HG03558 (cell line): ENCODE data around the gene CDH13.

Experiments used
- ATAC-seq: cut with Tn5 transposase; IDR thresholded peaks from one replicate; pipeline ENCODE4 v1.9.1; 2021; ENCODE audit warnings: moderate number of reproducible peaks; ENCODE audit not compliant: unreplicated experiment; ENCODE audit errors: extremely low read depth

The CDH13 gene

DNA sequence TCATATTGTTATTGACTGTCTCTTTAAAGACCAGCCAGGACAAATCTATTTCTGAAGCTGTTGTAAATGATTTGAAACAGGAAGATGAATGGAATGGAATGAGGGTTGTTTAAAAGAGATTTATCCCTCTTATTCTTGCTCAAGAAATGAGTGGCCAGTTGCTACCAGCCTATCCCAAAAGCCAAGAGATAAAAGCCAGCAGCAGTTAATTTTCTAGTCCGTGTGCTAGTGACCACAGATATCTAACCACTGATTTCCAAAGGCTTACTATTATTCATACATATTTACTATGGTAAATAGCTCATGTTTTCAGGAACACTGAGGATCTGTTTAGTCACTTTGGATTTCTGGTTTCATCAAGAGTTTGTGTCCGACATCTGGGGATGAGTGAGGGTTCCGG is 105.7 kb downstream of the CDH13 start:
- no peak for ATAC-seq

- ATAC-seq: no peak
Observed at GRCh38 chr16:82735186-82735585, 108.4 kb downstream of the CDH13 start.

DNA sequence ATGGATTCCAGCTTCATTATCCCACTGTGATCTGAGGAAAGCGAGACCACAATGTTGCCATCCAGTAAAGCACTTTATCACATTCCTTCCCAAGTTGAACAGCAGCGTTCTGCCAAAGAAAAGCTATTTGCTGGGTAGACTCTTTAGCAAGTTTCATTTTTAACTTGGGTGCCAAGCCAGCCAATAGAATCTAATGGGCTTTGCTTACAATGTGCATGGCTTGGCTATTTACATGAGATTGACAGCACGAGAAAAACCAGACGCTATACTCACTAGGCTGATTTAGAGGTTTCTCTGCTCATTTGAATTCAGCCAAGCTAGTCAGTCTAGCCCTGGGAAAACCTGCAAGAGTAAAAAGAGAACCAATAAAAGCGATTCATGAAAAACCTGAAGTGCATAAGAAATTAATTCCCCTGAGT is 108.9 kb downstream of the CDH13 start:
- ATAC-seq: no peak

GRCh38 chr16:82736224-82736623 is 109.5 kb downstream of the CDH13 start:
- no peak for ATAC-seq

DNA sequence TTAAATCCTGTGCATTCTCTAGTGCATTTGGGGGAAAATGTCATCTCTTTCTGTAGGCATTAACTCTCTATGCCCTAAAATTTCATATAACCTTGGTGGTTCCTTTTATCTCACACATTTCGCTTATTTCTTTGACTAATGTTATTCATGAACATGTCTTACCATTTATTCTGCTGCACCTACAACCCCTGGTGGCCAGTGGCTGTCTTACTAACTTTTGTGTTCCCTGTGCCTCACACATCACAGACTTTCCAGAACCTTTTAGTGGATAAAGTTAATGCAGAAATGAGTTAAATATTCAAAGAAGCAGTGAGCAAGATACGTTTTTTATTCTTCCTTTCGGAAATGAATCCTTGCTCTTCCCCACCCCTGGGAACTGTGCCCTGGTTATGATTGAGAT is 111.9 kb downstream of the CDH13 start:
- no peak for ATAC-seq

- ATAC-seq: no peak
Observed at GRCh38 chr16:82741073-82741615, 114.4 kb downstream of the CDH13 start.

GRCh38 chr16:82744958-82745357 is 118.2 kb downstream of the CDH13 start:
- ATAC-seq: no peak

GRCh38 chr16:82748026-82748425 is 121.3 kb downstream of the CDH13 start:
- no peak for ATAC-seq

DNA sequence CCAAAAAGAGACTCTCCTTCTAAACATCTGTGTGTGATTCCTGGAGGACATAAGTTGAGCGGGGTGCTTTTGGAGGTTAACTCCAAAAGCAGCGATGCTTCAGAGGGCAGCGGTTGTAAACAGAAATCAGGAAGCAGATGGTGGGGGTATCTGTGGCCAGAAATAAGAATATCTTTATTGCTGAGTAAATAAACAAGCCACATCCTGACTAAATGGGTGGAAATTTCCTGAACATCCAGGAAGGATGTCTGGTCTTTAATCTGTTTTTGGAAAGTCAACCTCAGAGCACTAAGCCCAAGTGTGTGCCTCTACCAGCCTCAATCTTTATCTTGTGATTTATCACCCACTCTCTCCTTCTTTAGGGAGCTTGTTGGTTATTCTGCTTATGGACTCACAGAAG is 123.3 kb downstream of the CDH13 start:
- no peak for ATAC-seq

GRCh38 chr16:82751020-82751419 is 124.3 kb downstream of the CDH13 start:
- ATAC-seq: no peak

- no peak for ATAC-seq
Observed at GRCh38 chr16:82752172-82752571, 125.4 kb downstream of the CDH13 start.

- ATAC-seq: no peak
Observed at GRCh38 chr16:82753821-82754220, 127.1 kb downstream of the CDH13 start.

DNA sequence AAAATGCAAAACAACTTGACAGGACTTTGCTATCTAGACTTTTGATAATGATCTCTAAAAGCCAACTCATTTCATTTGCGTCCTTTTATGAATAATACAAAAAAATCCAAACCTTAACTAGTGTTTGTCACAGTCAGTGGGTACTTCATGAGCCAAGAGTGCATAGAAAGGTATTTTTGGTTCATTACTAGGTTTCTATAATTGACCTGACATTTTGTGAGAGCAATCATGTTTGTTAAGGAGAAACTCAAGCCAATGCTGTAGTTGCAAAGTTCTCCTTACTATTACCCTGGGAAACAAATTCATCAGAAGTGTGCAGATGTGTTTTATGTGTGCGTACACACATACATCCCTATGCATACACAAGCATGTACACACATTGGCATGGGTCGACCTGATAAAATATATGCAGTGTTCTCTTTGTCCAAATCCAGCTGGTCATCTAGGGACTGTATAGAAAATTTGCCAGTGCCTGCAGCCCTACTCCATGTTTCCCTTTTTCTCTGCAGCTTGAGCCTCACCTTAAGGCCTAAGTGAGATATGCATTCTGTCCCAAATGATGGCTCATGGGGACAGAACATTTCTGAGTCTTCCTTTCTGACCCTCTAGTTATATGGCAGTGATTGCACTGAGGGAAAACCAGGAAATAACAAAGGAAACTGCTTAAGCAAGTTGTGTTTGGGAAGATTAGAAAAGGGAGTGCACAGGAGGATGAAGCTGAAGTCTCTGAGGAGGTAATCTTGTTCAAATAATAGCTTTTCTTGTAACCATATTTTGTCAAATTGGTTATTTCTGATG is 128.1 kb downstream of the CDH13 start:
- ATAC-seq: no peak

DNA sequence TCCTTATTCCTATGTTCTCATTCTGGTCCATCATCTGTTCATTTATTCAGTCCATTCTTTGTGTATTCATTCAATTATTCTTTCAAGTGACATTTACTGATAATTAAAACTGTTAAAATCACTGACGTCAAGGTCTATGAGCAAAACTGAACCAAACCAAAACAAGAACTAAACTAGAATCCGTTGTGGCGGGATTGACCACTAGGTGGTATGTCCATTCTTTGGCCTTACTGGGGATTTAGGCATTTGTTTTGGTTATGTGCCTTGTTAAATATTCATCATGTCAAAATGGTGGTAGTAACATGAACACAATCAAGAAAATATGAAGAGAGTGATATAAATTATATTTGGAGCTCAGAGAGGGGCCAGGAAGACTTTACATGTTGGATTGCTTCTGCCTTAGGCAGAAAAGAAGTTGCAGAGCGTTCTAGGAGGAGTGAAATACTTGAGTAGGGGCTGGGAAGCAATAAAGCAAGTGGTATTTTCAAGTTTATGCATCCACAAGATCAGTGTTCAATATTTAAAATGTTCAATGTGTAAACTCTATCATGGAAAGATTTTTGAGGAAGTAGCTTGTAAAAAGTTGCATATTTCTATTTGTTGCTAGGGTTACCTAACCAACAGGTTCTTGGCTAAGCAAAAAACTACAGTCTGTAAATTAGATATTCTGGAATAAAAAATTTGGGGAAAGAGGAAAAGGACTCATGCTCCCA is 129.0 kb downstream of the CDH13 start:
- no peak for ATAC-seq

DNA sequence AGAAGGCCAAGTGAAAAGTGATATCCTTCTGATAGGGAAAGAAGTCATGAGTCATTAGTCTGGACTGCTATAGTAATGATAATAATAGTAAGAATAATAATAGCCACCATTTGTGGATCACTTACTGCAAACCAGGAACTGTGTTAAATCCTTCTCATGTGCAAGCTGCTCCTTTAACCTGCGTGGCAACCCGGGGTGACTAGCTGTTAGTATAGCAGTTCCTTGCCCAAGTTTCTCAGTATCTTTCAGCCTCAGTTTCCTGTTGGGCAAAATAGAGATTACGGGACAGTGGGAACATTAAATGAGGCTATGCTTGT is 129.5 kb downstream of the CDH13 start:
- no peak for ATAC-seq

- no peak for ATAC-seq
Observed at GRCh38 chr16:82758406-82758805, 131.6 kb downstream of the CDH13 start.

DNA sequence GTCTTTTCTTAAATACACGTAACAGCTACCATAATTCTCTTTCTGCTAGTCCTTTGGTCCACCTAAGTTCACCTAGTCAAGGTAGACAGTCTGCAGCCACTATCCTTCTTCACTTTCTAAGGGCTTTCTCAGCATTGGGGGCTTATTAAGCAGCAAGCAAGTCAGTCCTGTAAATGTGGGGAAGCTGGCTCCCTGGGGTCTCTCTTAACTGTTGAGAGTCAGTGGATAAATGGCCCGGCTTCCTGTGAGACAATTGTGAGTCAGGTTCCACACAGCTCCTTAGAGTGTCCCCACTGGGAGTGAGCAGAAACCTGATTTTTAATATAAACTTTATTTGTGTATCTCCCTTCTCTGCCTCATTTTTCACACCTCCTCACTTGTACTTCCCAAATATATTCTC is 132.1 kb downstream of the CDH13 start:
- ATAC-seq: no peak

- no peak for ATAC-seq
Observed at GRCh38 chr16:82761236-82761635, 134.5 kb downstream of the CDH13 start.

GRCh38 chr16:82761858-82762257 is 135.1 kb downstream of the CDH13 start:
- no peak for ATAC-seq

GRCh38 chr16:82763371-82763770 is 136.6 kb downstream of the CDH13 start:
- no peak for ATAC-seq

DNA sequence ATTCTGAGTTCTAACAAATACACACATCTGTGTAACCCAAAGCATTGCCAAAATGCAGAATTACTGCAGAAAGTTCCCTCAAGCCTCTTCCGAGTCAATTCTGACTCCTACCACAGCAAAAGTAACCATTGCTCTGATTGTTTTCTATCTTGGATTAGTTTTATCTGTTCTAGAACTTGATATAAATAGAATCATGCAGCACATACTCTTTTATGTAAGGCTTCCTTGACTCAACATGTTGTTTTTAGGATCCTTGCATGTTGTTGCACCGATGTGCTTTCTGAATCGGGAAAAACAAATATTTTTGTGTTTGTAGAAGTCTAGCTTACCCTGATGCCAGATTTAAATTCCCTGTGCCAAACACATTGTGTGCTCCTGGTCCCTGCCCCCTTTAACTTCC is 140.4 kb downstream of the CDH13 start:
- no peak for ATAC-seq

DNA sequence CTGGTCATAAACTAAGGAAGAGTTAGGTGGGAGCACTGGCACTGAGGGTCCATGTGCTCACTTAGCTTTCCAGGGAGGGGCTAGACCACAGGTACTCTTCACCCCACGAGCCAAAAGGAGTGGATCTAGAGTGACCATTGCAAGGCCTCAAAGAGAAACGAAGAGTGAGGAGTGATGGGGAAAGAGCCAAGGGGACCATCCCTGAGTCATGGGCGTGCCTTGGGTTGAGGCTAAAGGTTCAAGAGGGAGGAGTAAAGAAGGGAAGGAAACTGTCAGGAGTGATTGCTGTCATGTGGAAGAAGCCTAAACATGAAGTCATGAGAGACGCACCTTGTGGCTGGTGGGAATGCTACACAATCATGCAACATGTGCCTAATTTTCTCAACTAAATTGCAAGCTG is 141.0 kb downstream of the CDH13 start:
- no peak for ATAC-seq
